ENCODE data around the gene AHCYL2.

AHCYL2 gene

DNA sequence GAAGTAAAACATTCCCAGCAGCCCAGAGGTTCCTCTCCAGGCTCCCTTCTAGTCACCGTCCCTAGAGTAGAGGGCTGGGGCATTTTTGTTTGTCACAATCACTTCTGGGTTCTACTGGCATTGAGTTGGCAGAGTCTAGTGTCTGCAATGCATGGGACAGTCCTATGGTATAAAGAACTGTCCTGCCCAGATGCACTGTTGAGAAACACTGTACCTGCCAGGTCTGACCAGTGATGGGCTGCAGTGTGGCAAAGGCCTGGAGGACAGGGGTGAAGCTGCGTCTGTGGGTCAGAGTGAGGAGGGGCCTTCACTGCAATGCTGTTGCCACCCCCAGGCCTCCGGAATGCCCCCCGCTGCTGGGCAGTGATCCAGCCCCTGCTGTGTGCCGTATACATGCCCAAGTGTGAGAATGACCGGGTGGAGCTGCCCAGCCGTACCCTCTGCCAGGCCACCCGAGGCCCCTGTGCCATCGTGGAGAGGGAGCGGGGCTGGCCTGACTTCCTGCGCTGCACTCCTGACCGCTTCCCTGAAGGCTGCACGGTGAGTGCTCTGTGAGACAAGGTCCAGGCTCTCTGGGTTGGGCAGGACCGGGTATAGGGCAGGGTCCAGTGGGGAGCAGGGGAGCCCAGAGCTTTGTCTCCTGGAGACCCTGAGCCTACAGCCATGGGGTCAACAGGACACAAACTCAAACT is 21.6 kb upstream of the AHCYL2 start:
- Histone ChIP-seq H3K9me3 (ENCODE audit: control insufficient read depth, low read length) (no peaks in the 10 kb centered on the region), H3K79me2 (no peaks in the 10 kb centered on the region), H3K9ac (no peak overlapping the region), H3K4me2 (ENCODE audit: low read length) (no peak overlapping the region), H3K27me3 (ENCODE audit: control insufficient read depth, insufficient read depth, low read length) (no peaks in the 10 kb centered on the region), H3K36me3 (ENCODE audit: control insufficient read depth, insufficient read depth, low read length) (no peaks in the 10 kb centered on the region), H3K27ac (no peak overlapping the region), H2AFZ (no peak overlapping the region), H3K4me1 (no peaks in the 10 kb centered on the region), H3K4me3 (ENCODE audit: low read depth, low read length) (no peak overlapping the region)
- TF ChIP-seq, protein P1, sequence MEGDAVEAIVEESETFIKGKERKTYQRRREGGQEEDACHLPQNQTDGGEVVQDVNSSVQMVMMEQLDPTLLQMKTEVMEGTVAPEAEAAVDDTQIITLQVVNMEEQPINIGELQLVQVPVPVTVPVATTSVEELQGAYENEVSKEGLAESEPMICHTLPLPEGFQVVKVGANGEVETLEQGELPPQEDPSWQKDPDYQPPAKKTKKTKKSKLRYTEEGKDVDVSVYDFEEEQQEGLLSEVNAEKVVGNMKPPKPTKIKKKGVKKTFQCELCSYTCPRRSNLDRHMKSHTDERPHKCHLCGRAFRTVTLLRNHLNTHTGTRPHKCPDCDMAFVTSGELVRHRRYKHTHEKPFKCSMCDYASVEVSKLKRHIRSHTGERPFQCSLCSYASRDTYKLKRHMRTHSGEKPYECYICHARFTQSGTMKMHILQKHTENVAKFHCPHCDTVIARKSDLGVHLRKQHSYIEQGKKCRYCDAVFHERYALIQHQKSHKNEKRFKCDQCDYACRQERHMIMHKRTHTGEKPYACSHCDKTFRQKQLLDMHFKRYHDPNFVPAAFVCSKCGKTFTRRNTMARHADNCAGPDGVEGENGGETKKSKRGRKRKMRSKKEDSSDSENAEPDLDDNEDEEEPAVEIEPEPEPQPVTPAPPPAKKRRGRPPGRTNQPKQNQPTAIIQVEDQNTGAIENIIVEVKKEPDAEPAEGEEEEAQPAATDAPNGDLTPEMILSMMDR (IDR thresholded peaks at IDR 0.05) = no peak

DNA sequence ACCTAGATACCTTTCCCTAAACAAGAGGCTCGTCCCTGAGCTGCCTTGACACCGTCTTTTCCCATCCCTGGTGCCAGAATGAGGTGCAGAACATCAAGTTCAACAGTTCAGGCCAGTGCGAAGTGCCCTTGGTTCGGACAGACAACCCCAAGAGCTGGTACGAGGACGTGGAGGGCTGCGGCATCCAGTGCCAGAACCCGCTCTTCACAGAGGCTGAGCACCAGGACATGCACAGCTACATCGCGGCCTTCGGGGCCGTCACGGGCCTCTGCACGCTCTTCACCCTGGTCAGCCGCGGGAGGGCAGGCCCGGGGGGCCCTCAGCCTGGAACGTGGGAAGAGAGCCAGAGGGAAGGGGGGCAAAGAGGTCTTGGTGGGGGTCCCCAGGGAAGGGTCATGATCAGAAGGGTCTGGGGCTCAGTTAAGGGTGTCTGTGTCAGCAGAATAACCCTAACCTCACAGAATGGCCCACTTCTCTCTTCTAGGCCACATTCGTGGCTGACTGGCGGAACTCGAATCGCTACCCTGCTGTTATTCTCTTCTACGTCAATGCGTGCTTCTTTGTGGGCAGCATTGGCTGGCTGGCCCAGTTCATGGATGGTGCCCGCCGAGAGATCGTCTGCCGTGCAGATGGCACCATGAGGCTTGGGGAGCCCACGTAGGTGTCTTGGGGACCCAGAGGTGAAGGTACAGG is 19.6 kb upstream of the AHCYL2 start:
- Histone ChIP-seq H3K9me3 (ENCODE audit: control insufficient read depth, low read length) (no peaks in the 10 kb centered on the region), H2AFZ (no peak overlapping the region), H3K4me3 (ENCODE audit: low read depth, low read length) (no peak overlapping the region), H3K27ac (no peak overlapping the region), H3K79me2 (no peaks in the 10 kb centered on the region), H3K4me1 (no peaks in the 10 kb centered on the region), H3K4me2 (ENCODE audit: low read length) (no peak overlapping the region), H3K36me3 (ENCODE audit: control insufficient read depth, insufficient read depth, low read length) (no peaks in the 10 kb centered on the region), H3K27me3 (ENCODE audit: control insufficient read depth, insufficient read depth, low read length) (no peaks in the 10 kb centered on the region), H3K9ac (no peak overlapping the region)
- TF ChIP-seq, protein P1 (IDR thresholded peaks at IDR 0.05) = no peak

DNA sequence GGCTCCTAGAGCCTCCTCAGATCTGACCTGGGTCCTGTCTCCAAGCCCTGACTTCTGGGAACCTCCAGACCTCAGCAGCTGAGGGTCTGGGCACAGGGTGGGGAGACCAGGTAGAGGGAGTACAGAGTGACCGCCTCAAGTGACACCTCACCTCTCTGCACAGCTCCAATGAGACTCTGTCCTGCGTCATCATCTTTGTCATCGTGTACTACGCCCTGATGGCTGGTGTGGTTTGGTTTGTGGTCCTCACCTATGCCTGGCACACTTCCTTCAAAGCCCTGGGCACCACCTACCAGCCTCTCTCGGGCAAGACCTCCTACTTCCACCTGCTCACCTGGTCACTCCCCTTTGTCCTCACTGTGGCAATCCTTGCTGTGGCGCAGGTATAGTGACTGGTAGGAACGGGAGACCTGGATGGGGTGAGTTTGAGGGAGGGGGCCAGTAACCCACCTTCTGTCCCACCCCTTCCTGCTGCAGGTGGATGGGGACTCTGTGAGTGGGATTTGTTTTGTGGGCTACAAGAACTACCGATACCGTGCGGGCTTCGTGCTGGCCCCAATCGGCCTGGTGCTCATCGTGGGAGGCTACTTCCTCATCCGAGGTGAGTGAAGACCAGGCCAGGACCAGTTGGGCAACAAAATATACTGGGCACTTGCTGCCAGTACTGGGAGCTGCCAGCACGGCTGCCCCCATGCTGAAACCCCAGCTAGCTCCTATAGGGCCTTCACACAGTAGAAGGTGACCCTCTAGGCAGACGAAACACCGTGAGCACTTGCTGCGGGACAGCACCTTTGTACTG is 18.6 kb upstream of the AHCYL2 start:
- Histone ChIP-seq H3K27me3 (ENCODE audit: control insufficient read depth, insufficient read depth, low read length) (no peaks in the 10 kb centered on the region), H3K9ac (no peak overlapping the region), H3K36me3 (ENCODE audit: control insufficient read depth, insufficient read depth, low read length) (no peaks in the 10 kb centered on the region), H3K4me1 (no peaks in the 10 kb centered on the region), H3K79me2 (no peaks in the 10 kb centered on the region), H3K9me3 (ENCODE audit: control insufficient read depth, low read length) (no peaks in the 10 kb centered on the region), H3K27ac (no peak overlapping the region), H2AFZ (no peak overlapping the region), H3K4me3 (ENCODE audit: low read depth, low read length) (no peak overlapping the region), H3K4me2 (ENCODE audit: low read length) (no peak overlapping the region)
- TF ChIP-seq, protein P1 (IDR thresholded peaks at IDR 0.05) = no peak

DNA sequence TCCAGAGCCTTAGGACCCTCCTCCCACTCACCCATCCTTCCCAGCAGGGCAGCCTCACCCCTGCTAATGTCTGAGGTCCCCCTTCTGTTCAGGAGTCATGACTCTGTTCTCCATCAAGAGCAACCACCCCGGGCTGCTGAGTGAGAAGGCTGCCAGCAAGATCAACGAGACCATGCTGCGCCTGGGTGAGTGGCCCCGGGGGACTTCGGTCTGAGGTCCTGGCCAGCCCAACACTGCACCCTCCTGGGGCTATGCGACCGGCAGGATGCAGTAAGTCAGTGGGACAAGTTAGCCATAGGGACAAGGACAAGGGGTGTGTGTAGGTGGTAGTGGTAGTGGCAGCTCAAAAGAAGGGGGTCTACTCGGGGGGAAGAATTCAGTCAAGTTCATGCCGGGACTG is 16.2 kb upstream of the AHCYL2 start:
- H3K4me2 ChIP-seq (ENCODE audit: low read length) = no peak overlapping the region
- TF ChIP-seq, protein P1 (IDR thresholded peaks at IDR 0.05) = no peak
- H3K9ac ChIP-seq = no peak overlapping the region
- H3K9me3 ChIP-seq (ENCODE audit: control insufficient read depth, low read length) = no peaks in the 10 kb centered on the region
- no peaks in the 10 kb centered on the region for H3K36me3 ChIP-seq (ENCODE audit: control insufficient read depth, insufficient read depth, low read length)
- H3K4me3 ChIP-seq (ENCODE audit: low read depth, low read length) = no peak overlapping the region
- no peaks in the 10 kb centered on the region for H3K79me2 ChIP-seq
- no peak overlapping the region for H3K27ac ChIP-seq
- H3K4me1 ChIP-seq = no peaks in the 10 kb centered on the region
- H2AFZ ChIP-seq = no peak overlapping the region
- H3K27me3 ChIP-seq (ENCODE audit: control insufficient read depth, insufficient read depth, low read length) = no peaks in the 10 kb centered on the region
